DMS79 treated with DMSO at 0.1 percent for 48 hours (cell line): ENCODE results near the gene TMEM59L.

Source experiments
- DNase-seq: peaks from one replicate; lab custom pipeline; 2025; lab: John Stamatoyannopoulos, UW

TMEM59L gene

DNA sequence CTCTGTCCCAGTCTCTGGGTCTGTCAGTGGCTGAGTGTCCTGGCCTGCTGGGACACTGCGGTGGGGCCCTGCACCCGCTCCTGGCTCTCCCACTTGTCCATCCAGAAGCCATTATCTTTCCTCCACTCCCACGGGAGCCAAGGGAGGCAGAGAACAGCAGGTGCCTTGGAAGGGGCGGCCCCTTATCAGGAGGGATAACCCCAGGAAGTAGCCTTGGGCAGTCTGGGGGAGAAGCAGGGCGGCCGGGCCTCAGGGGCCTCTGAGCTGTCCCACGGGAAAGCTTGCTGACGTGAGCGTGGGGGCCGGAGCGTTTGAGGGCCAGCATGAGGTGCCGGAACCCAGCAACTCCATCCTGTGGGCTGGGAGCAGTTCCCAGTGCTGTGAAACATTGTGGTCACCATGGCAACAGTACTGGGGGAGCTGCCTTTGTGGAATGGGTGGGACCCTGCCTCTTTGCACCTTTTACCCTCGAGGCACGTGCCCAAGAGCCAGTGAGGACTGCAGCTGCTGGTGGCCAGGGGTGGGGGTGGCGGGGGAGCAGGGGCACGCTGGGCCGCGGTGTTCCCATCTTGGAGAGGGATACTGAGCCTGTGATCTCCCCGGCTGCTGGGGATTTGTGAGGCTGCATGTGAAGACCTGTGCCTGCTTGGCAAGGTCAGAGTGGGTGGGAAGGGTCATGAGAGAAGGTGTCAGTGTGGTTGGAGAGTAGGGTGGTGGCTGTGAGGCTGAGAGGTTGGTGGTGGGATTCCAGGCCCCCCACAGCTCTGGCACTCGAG lies 45.1 kb downstream of the TMEM59L start:
- no peak for DNase-seq

DNA sequence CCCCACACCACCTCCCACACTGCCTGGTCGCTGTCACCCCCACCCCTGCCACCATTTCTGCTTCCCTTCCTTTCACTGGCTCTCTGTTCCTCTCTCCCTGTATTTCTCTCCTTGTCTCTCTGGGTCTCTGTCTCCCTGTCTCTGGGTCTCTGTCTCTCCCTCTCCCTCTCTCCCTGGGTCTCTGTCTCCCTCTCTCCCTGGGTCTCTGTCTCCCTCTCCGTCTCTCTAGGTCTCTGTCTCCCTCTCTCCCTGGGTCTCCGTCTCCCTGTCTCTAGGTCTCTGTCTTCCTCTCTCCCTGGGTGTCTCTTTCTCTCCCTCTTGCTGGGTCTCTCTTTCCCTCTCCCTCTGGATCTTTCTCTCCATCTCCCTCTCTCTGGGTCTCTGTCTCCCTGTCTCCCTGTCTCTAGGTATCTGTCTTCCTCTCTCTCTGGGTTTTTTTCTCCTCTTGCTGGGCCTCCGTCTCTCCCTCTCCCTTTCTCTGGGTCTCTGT lies 45.7 kb downstream of the TMEM59L start:
- no peak for DNase-seq

DNA sequence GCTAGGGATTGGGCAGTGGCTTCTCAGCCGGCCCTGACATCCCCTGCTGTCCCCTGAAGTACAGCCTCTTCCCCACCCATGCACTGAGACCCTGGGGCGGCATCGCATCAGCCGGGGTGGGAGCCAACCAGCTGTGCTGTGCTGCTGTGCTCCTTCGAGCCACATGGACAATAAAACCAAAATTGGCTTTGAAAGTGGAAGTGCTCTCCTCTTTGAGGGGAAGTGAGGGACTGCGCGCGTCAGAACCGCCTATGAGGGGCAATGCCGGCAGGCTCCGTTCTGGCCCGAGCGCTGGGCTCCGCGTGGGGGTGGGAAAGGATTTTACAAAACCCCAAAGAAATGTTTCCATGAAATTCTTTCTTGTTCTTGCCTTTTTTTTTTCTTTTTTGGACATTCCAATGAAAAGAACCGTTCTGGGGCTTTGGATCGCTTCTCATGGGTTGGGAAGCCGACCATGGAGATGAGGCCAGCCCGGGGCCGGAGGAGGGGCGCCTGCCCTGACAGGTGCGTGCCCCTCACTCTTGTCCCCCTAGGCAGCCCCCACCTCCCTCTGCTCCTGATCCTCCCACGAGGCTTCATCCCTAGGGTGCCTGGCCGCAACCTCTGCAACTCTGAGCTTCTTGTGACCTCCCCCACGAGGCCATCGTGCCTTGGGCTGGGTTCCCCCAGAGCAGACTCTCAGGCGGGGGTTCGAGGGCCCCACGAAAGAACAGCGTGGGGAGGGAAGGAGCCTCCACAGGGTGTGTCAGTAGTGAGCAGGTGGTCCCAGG lies 46.8 kb downstream of the TMEM59L start:
- DNase-seq = no peak

DNA sequence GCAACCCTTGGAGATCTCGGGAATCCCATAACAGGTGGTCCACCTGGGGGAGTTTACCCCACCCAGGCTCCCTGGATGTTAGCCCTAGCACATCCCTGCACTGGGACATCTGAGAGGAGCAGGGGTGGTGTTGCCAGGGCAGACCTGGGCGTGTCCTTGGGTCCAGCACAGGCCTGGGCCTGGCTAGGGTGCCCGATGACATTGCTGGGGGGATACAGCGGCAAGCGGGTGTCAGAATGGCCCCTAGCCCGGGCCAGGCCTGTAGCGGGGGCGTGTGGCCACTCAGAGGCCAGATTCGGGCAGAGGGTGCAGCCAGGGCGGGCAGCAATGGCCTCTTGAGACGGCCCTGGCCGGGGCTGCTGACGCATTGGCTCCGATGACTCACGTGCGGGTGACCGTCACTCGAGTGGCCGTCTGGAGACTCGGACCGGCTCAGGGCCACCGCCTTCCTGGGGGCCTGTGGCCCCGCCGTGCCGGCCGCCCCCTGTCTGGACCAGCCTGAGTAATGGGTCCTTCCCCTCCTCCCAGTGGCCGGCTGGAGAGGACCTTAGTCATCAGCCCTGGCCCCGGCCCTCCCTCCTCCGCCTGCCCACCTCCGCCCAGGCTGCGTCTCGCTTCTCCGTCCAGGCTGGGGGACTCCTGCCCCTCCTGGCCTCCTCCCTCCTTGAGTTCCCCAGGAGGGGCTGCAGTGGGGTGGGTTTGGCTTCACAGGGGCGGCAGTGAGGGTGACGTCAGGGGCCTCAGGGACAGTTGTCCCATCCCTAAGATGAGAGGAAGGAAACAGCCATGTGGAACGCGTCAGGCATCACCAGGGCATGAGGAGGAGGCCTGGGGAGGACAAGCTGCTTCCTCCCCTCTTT lies 47.6 kb downstream of the TMEM59L start:
- DNase-seq = no peak

DNA sequence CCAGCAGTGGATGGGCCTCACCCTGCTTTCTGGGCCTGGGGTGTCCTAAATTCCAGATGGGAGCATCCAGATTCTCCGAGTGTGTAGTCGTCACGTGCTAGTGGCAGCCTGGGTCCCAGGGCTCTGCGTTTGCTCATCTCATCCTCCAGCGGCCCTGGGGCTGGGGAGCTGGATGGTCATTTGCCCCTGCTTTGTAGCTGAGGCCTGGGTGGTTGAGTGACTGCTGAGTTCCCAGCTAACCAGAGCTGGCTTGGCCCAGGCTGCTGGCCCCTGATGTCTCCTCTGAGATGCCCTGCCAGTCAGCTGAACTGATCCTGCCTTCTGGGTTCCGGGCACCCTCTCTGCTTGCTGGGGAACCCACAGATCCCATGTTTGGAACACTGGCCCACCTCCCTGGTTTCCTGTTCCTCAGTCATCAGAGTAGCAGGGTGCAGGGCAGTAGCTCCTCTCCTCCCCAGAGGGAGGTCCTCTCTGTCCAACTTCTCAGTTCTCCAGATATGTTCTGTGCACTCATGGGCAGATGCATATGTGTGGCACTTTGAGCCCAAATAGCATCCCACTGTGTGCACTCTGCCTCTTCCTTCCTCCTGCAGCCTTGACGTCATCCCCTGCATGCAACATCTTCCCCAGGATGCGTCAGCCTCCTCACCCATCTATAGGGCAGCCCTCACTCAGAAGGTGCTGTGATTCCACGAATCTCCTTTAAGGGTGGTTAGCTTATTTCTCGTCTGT lies 48.4 kb downstream of the TMEM59L start:
- DNase-seq = no peak

DNA sequence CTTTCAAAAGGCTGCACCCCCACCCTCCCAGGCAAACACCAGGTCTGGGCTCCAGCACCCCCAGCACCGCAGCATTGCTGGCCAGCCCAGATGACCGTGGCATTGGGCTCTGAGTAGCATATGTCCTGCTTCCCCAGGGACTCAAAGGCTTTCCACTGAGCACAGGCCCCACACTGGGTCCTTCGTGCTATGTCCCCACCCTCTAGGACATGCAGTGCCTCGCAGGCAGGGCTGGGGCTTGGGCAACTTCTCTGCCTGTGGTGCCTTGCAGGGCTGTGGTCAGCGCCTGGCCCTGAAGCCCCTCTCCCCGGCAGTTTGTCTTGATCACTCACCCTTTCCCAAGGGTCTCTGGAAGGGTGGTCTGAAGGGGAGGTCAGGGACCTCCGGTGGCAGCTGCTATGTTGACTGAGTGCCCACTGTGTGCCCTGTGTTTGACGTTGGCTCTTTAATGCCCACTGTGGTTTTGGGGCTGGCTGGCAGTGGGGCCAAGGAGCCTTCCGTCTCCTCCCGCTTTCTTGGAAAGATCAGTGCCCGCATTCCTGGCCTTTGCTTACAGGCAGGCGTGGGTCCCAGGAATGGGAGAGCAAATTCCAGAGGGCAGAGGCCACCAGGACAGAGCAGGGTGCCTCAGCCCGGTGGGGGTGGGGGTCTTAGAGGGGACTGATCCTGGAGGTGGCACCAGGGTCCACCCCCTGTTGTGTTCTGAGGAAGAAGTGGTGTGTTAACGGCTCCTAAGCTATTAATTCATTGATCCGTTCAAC lies 50.5 kb downstream of the TMEM59L start:
- no peak for DNase-seq

DNA sequence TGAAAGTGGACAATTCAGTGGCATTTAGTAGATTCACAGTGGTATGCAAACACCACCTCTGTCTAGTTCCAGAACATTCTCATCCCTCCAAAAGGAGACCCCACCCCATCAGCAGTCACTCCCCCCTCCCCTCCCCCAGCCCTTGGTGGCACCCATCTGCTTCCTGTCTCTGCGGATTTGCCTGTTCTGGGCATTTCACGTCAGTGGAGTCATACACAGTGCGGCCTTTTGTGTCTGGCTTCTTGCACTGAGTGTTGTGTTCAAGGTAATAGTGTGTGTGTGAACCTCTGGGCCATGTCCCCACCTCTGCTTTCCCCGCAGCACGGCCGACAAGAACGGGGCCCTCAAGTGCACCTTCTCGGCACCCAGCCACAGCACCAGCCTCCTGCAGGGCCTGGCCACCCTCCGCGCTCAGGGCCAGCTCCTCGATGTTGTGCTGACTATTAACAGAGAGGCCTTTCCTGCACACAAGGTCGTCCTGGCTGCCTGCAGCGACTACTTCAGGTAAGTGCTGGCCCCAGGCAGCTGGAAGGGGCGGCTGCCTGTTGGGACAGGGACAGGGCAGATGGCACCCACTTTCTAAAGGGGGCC lies 51.4 kb downstream of the TMEM59L start:
- DNase-seq = no peak

DNA sequence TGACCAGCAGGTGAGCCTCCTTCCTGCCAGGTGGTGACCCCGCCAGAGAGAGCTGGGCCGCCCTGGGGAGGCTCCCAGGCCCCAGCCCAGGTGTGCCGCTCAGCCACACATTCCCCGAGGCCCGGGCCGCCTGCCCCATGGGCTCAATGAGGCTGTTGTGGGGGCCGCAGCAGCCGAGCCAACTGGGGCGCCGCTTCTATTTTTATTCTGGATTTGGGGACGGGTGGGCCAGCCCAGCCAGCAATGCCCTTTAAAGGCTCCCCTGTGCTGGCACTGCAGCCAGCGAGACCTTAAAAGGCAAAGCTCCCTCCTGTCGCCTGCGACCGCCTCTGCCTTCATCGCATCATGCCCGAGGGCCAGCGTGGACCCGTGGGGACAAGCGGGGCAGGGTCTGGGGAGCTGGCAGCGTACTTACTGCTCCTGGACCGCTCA lies 53.1 kb downstream of the TMEM59L start:
- no peak for DNase-seq

DNA sequence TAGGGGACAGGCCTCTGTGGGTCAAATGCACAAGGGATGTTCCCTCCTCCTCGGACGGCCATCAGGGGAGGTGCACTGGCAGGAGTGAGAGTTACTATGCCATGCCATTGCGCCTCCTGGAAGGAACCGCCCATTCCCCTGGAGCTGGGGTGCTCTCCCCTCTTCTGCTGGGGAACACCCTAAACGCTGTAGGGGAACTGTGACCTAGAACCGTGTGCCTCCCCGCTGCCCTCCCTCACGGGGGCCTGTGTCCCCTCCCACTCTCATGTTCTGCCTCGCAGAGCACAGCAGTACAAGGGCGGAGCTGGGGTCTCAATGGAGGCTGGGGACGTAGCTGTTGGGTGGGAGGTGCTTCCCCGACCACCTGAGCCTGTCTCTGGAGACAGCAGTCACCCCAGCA lies 53.6 kb downstream of the TMEM59L start:
- no peak for DNase-seq

DNA sequence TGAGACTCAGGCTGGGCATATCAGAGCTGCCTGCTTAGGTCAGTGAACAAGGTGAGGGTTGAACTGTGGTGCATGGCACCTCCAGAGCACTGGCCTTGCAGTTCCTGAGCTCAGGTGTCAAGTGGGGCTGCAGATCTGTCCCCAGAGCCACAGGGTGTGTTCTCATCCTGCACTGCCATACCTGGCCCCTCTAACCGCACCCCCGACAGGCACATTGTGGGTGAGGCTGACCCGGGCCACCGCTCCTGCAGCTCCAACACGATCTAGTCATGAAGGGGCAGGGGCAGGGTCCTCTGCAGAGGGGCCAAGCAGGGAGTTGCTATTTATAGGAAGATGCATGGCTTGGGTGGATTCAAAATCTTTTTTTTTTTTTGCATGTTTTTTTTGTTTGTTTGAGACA lies 54.1 kb downstream of the TMEM59L start:
- no peak for DNase-seq

DNA sequence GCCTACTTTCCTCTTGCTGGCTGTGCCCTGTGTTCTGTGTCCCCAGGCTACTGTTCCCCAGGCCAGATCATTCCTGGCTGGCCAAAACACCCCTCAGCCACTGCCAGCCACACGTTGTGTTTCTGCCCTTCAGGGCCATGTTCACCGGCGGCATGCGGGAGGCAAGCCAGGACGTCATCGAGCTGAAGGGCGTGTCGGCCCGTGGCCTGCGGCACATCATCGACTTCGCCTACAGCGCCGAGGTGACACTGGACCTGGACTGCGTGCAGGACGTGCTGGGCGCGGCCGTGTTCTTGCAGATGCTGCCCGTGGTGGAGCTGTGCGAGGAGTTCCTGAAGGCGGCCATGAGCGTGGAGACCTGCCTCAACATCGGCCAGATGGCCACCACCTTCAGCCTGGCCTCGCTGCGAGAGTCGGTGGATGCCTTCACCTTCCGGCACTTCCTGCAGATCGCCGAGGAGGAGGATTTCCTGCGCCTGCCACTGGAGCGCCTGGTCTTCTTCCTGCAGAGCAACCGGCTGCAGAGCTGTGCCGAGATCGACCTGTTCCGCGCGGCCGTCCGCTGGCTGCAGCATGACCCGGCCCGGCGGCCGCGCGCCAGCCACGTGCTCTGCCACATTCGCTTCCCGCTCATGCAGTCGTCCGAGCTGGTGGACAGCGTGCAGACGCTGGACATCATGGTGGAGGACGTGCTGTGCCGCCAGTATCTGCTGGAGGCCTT lies 55.0 kb downstream of the TMEM59L start:
- DNase-seq = no peak

DNA sequence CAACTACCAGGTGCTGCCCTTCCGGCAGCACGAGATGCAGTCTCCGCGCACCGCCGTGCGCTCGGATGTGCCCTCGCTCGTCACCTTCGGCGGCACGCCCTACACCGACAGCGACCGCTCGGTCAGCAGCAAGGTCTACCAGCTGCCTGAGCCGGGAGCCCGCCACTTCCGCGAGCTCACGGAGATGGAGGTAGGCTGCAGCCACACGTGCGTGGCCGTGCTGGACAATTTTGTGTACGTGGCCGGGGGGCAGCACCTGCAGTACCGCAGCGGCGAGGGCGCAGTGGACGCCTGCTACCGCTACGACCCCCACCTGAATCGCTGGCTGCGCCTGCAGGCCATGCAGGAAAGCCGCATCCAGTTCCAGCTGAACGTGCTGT lies 55.6 kb downstream of the TMEM59L start:
- DNase-seq = no peak

DNA sequence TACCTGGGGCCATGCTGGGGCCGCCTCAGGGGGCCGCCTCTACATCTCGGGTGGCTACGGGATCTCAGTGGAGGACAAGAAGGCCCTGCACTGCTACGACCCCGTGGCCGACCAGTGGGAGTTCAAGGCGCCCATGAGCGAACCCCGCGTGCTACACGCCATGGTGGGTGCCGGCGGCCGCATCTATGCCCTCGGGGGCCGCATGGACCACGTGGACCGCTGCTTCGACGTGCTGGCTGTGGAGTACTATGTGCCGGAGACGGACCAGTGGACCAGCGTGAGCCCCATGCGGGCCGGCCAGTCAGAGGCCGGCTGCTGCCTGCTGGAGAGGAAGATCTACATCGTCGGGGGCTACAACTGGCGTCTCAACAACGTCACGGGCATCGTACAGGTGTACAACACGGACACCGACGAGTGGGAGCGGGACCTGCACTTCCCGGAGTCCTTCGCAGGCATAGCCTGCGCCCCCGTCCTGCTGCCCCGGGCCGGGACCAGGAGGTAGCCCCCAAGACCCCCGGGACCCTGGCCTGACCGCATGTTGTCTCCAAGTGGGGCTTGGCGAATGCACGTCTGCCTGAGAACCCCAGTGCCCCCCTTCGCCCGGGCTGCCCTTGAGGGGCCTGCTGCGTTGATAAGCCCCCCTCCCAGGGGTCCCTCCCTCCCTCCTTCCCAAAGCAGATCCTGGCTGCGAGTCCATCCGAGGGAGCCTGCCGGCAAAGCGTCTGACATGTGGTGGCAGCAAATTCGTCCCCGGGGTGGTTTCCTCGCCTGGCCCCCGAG lies 56.3 kb downstream of the TMEM59L start:
- DNase-seq = no peak

DNA sequence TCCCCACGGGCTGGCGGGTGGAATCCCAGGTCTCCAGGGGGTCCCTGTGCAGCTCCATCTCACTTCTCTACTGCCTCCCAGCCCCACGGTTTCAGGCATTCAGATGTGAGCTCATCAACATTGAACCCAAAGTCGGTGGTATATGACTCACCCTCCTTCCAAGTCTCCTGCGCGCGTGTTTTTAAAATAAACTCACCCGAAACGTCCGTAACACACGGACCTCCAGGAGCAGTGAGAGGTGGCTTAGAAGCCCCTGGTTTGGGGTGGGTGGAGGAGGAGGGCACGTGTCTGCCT lies 56.8 kb downstream of the TMEM59L start:
- no peak for DNase-seq

DNA sequence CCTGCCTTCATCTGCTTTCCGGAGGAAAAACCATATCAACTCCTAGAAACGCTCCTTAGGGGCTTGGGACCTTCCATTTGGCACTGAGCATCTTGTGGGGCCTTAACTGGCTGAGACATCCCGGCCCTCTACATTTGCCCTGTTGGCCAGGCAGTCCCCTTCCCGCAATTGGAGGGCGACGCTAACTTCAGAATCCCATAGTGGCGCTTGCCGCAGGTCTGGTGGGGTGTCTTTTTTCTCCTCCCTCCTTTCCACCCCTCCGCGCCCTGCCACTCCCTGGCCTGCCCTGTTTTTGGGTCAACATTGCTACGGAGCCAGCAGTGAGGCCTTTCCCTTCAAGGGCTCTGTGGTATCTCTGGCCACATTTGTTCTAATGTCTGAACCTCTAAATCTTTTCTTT lies 57.2 kb downstream of the TMEM59L start:
- DNase-seq = no peak

DNA sequence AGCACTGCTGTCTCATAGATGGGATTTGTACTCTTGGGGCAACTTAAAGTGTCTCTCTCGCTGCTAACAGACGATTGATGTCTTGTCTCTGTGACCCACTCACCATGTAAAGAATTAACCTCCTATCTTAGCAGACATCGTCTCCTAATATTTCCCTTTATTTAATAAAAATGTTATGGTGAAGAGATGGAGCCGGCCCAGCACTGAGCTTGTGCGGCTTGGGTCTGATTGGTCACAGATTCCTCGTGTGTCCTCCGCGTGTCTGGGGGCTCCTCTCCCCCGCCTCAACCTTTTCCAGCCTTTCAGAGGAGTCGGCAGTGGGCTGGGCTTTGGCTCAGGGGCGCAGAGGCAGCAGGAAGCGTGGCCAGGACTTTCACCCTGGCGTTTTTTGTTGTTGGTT lies 57.6 kb downstream of the TMEM59L start:
- DNase-seq = no peak
